ENCODE results near the gene PLXNA4. TPM values are rescaled to one million over a fixed set of nuclear protein-coding genes. Genes with fewer than 3 reads are reported as not detected.

The PLXNA4 gene
- total RNA-seq, 1 experiment from 2014 or later, result 0.81 TPM

- Mint-ChIP-seq H3K27ac (no peak overlapping the region), H3K9me3 (peaks cover 4% of the 10 kb centered on the region)
- CTCF ChIA-PET, result no interaction called here
Measured at GRCh38 chr7:132207782-132208181, 368.5 kb downstream of the PLXNA4 start.

GRCh38 chr7:132207211-132207610 is 369.1 kb downstream of the PLXNA4 start:
- no peak for ATAC-seq
- TF ChIP-seq USF1 (CRISPR knock-in tag; IDR thresholded peaks at IDR 0.05) (no peak), ZNF512 (CRISPR knock-in tag; IDR thresholded peaks at IDR 0.05; ENCODE audit: borderline replicate concordance) (no peak), HMGXB4 (CRISPR knock-in tag; IDR thresholded peaks at IDR 0.05) (no peak), IRF2 (CRISPR knock-in tag; IDR thresholded peaks at IDR 0.05; ENCODE audit: borderline replicate concordance, low read depth) (no peak)
- ChIA-PET POLR2A (no interaction called here), CTCF (interaction anchor here (1.0 kb wide), 1 partner anchor 19 kb away, joined by 4 read pairs; no protein-coding TSS in a partner anchor)
- Mint-ChIP-seq H3K36me3 (no peaks in the 10 kb centered on the region), H3K9me3 (no peaks in the 10 kb centered on the region), H3K27ac (no peak overlapping the region), H3K27me3 (ENCODE audit: low read depth) (peaks cover 4% of the 10 kb centered on the region; the same call in 1 of the 2 replicates), H3K4me3 (no peak overlapping the region), H3K4me1 (peaks cover 32% of the 10 kb centered on the region)
- no peak for DNase-seq (ENCODE audit: low spot score)

More at GRCh38 chr7:132207782-132208181, 368.5 kb downstream of the PLXNA4 start:
- peaks cover 29% of the 10 kb centered on the region for H3K4me1 Mint-ChIP-seq
- ATAC-seq (no peak), DNase-seq (ENCODE audit: low spot score) (no peak)
- peaks cover 4% of the 10 kb centered on the region; the same call in 1 of the 2 replicates for H3K27me3 Mint-ChIP-seq (ENCODE audit: low read depth)
- TF ChIP-seq HMGA2 (CRISPR knock-in tag; IDR thresholded peaks at IDR 0.05), result no peak
- TF ChIP-seq ZBTB21 (CRISPR knock-in tag; IDR thresholded peaks at IDR 0.05; ENCODE audit: borderline replicate concordance), result no peak
- TF ChIP-seq CREB1 (CRISPR knock-in tag; IDR thresholded peaks at IDR 0.05), result no peak
- no peak for TF ChIP-seq ZNF396 (CRISPR knock-in tag; IDR thresholded peaks at IDR 0.05; ENCODE audit: borderline replicate concordance)
- no peak for TF ChIP-seq EMX1 (CRISPR knock-in tag; IDR thresholded peaks at IDR 0.05)
- TF ChIP-seq ERG (CRISPR knock-in tag; IDR thresholded peaks at IDR 0.05), result no peak
- TF ChIP-seq OVOL2 (CRISPR knock-in tag; IDR thresholded peaks at IDR 0.05; ENCODE audit: borderline replicate concordance), result no peak
- no peak for TF ChIP-seq ZSCAN18 (CRISPR knock-in tag; IDR thresholded peaks at IDR 0.05)
- TF ChIP-seq USF2 (CRISPR knock-in tag; IDR thresholded peaks at IDR 0.05), result no peak
- no peak for TF ChIP-seq ATF3 (CRISPR knock-in tag; conservative IDR thresholded peaks at IDR 0.05)
- H3K36me3 Mint-ChIP-seq, result no peaks in the 10 kb centered on the region
- no peak overlapping the region for H3K4me3 Mint-ChIP-seq
- POLR2A ChIA-PET, result no interaction called here

Measured in WTC11 (cell line).